Lung (tissue), 12 donors: Measurements from ENCODE around the gene RNF183. TPM values are rescaled to one million over a fixed set of nuclear protein-coding genes. Genes with fewer than 3 reads are reported as not detected.

ENCODE experiments used
- ATAC-seq: fragments of 200-7000 bp; cut with Tn5 transposase; one replicate; pipeline ENCODE4 v1.9.1; 2020; ENCODE audit warnings: moderate number of reproducible peaks; ENCODE audit not compliant: insufficient read depth, low FRiP score
- DNase-seq, 3 donors: peaks; one replicate each; pipeline ENCODE4 v3.0.0-alpha.2; 2013 to 2017
- H3K27ac ChIP-seq, 2 donors: one replicate each; pipeline ENCODE4 v1.5.1; 2013; ENCODE audit warnings: mild to moderate bottlenecking in 2 of 2, moderate library complexity in 2 of 2, control low read depth in 1 of 2, inconsistent platforms in 1 of 2, low read depth in 1 of 2, low read length in 1 of 2
- H3K27me3 ChIP-seq, 3 donors: one replicate each; pipeline ENCODE4 v1.5.1; 2013; ENCODE audit warnings: low read length in 2 of 3; ENCODE audit not compliant: control insufficient read depth in 3 of 3, insufficient read depth in 3 of 3
- H3K36me3 ChIP-seq, 4 donors: one replicate each; pipeline ENCODE4 v1.5.1; 2013; ENCODE audit warnings: low read length in 4 of 4, mild to moderate bottlenecking in 1 of 4, moderate library complexity in 1 of 4; ENCODE audit not compliant: control insufficient read depth in 4 of 4, insufficient read depth in 4 of 4
- H3K4me1 ChIP-seq, 5 donors: one replicate each; pipeline ENCODE4 v1.5.1; 2013; ENCODE audit warnings: low read length in 5 of 5, mild to moderate bottlenecking in 2 of 5, moderate library complexity in 1 of 5; ENCODE audit not compliant: control insufficient read depth in 5 of 5, insufficient read depth in 5 of 5
- H3K4me3 ChIP-seq: one replicate; pipeline ENCODE4 v1.5.1; 2013; ENCODE audit warnings: mild to moderate bottlenecking, control low read depth, moderate library complexity
- H3K9ac ChIP-seq, 2 donors: one replicate each; pipeline ENCODE4 v1.5.1; 2013; ENCODE audit warnings: low read length in 2 of 2, control low read depth in 1 of 2; ENCODE audit not compliant: insufficient read depth in 1 of 2
- H3K9me3 ChIP-seq, 4 donors: one replicate each; pipeline ENCODE4 v1.5.1; 2013; ENCODE audit warnings: low read length in 3 of 4, mild to moderate bottlenecking in 1 of 4, moderate library complexity in 1 of 4; ENCODE audit not compliant: control insufficient read depth in 4 of 4, insufficient read depth in 3 of 4
- WGBS, 2 donors: extraction: QIAGEN DNeasy Blood & Tissue Kit; methylation state at CpG; one replicate each; pipeline ENCODE4 v1.1.7; 2013; 5-methylcytosine and 5-hydroxymethylcytosine counted together
- polyA plus RNA-seq, 2 donors: library from polyadenylated mRNA; stranded (reverse); fragments of 200-250 nt; gene quantifications; one replicate each; pipeline ENCODE4 v1.2.1, GENCODE V29; 2013
- total RNA-seq, 2 donors: library from RNA; depleted of rRNA in 1 of 2; stranded (reverse); fragments of >200 nt in 1 of 2; gene quantifications; one replicate each; pipeline ENCODE4 v1.2.1, GENCODE V29; 2014 to 2021
- TF ChIP-seq, protein P1 (sequence below): IDR thresholded peaks from 2 replicates; pipeline ENCODE4 v1.5.1; 2012; ENCODE audit warnings: mild to moderate bottlenecking; ENCODE audit errors: control extremely low read depth, extremely low read depth
- donor health status: control.
- donor health status: control.
- donor health status: Bipolar disorder and iron deficiency.
- donor health status: healthy.
- donor health status: DM: yes; HTN: yes; CAD: no.

Gene RNF183
- total and polyA plus RNA-seq, 4 donors, result 0.12 to 1.1 (median 0.56) TPM

DNA sequence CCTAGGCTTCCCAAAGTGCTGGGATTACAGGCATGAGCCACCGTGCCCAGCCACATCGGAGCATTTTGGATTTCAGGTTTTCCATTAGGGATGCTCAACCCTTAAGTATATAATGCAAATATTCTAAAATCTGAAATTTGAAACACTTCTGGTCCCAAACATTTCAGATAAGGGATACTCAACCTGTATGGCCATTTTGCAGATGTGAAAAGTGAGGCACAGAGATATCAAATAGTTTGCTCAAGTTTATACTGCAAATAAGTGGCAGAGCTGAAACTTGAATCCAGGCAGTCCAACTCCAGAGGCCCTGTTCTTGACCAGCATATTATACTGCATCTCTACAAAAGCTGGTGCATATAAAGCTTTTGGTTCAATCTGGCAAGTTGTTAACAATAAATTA is 34.5 kb upstream of the RNF183 start:
- DNase-seq (no peak), ATAC-seq (no peak)
- Histone ChIP-seq H3K9me3 (no peaks in the 10 kb centered on the region), H3K27me3 (no peaks in the 10 kb centered on the region), H3K9ac (no peak overlapping the region), H3K4me1 (peaks cover 0 to 9% (median 0%) of the 10 kb centered on the region in 5 donors), H3K36me3 (no peaks in the 10 kb centered on the region), H3K4me3 (no peak overlapping the region), H3K27ac (no peak overlapping the region)
- WGBS, 2 donors, result 96 to 100% methylated on average over 2 of the region's 2 CpGs
- TF ChIP-seq, protein P1, sequence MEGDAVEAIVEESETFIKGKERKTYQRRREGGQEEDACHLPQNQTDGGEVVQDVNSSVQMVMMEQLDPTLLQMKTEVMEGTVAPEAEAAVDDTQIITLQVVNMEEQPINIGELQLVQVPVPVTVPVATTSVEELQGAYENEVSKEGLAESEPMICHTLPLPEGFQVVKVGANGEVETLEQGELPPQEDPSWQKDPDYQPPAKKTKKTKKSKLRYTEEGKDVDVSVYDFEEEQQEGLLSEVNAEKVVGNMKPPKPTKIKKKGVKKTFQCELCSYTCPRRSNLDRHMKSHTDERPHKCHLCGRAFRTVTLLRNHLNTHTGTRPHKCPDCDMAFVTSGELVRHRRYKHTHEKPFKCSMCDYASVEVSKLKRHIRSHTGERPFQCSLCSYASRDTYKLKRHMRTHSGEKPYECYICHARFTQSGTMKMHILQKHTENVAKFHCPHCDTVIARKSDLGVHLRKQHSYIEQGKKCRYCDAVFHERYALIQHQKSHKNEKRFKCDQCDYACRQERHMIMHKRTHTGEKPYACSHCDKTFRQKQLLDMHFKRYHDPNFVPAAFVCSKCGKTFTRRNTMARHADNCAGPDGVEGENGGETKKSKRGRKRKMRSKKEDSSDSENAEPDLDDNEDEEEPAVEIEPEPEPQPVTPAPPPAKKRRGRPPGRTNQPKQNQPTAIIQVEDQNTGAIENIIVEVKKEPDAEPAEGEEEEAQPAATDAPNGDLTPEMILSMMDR, result no peak

DNA sequence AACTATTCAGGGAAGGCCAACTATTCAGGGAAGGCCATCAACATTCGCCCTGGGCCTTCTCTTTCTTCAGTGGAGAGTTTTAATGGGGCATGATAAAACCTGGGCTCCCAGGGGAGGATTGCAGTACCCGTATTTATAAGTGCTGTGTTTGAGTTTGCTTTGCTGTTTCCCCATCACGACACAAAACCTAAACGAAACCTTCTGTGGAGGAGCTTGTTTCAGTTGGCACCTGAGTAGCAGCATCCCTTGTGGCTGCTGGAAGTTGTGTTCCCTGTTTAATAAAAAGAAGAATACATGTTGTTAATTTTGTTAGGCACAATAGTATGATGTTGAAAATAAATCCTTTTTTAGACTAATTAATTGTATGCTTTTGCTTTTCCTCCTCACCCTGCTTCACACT is 28.6 kb upstream of the RNF183 start:
- Histone ChIP-seq H3K27ac (no peak overlapping the region), H3K4me1 (no peaks in the 10 kb centered on the region), H3K9ac (no peak overlapping the region), H3K4me3 (no peak overlapping the region), H3K36me3 (peaks cover 0 to 11% (median 0%) of the 10 kb centered on the region in 4 donors), H3K9me3 (no peaks in the 10 kb centered on the region), H3K27me3 (no peaks in the 10 kb centered on the region)
- TF ChIP-seq, protein P1, result no peak
- WGBS, 2 donors, result 74 to 85% methylated on average over 4 of the region's 4 CpGs
- no peak for ATAC-seq
- DNase-seq, result no peak

DNA sequence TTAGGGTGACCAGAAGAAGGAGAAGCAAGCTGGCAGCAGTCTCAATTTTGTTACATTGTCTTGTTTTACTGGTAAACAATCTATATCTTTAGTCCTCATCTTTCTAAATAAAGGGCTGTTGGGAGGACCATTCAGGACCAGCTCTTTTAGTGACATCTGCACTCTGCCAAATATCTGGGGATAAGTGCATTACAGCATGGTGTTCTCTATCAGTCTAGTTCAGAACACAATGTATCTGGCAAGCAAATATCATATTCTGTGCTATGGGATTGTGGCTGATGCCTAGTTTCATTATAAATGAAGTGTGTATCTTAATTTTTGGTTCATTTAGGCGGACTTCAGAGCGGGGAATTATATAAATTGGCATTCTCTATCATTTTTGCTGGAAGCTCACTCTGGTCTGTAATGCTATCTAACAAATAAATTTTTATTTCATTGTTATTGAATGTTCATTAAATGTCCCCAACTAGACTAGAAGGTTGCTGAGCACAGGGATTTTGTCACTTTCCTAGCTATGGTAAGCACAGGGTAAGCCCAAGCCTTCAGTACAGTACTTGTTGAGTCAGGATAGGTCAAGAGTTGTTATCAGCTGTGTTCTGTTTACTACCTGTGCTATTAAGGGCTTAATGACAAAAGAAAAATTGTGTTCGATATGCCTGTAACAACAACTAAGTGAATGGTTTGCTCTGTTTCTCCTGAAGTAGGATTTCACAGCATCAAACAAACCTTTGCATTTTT is 25.0 kb upstream of the RNF183 start:
- H3K9ac ChIP-seq, result no peak overlapping the region
- no peaks in the 10 kb centered on the region for H3K9me3 ChIP-seq
- H3K27ac ChIP-seq, result no peak overlapping the region
- no peak for DNase-seq
- H3K4me1 ChIP-seq, result peaks cover 0 to 7% (median 0%) of the 10 kb centered on the region in 5 donors
- ATAC-seq, result no peak
- TF ChIP-seq, protein P1, result no peak
- H3K27me3 ChIP-seq, result no peaks in the 10 kb centered on the region
- 94 to 97% methylated on average over 3 of the region's 3 CpGs for WGBS, 2 donors
- peaks cover 0 to 11% (median 0%) of the 10 kb centered on the region in 4 donors for H3K36me3 ChIP-seq
- no peak overlapping the region for H3K4me3 ChIP-seq
